ENCODE measurements around the gene MYCBP2. TPM values are rescaled to one million over a fixed set of nuclear protein-coding genes. Genes with fewer than 3 reads are reported as not detected.
A peak's percentile ranks its signal among the peaks of the same experiment; 100 is the strongest.
"Not testable (repeated sequence)": the region's sequence is repeated elsewhere in the genome, so short reads cannot be mapped to it uniquely, and the experiment has no call there.

The MYCBP2 gene
- total and polyA plus RNA-seq, 2 experiments from 2014 or later, result 23.3 to 63.3 TPM

- H3K36me3 ChIP-seq (replicated peaks; ENCODE audit: insufficient read depth, low read depth), result no peaks in the 10 kb centered on the region
- H2AFZ ChIP-seq, result no peak overlapping the region
- H3K4me3 ChIP-seq, result no peak overlapping the region
- H3K4me2 ChIP-seq, result no peak overlapping the region
- no peaks in the 10 kb centered on the region for H3K4me1 ChIP-seq (ENCODE audit: insufficient read depth)
- no peaks in the 10 kb centered on the region for H4K20me1 ChIP-seq (ENCODE audit: insufficient read depth, poor library complexity, severe bottlenecking)
- no peak for TF ChIP-seq CTCF (IDR thresholded peaks at IDR 0.05; ENCODE audit: poor library complexity)
- TF ChIP-seq EZH2 (IDR thresholded peaks at IDR 0.05; ENCODE audit: borderline replicate concordance), result no peak
- TF ChIP-seq EZH2phosphoT487 (IDR thresholded peaks at IDR 0.05; ENCODE audit: low read depth, severe bottlenecking, unreplicated experiment), result no peak
- H3K27me3 ChIP-seq, result no peaks in the 10 kb centered on the region
- WGBS (ENCODE audit: low lambda C conversion rate, missing lambda C conversion rate), result 79% methylated on average over 1 of the region's 1 CpG
- H3K79me2 ChIP-seq, result no peaks in the 10 kb centered on the region
- H3K9me2 ChIP-seq (replicated peaks; ENCODE audit: insufficient read depth), result no peaks in the 10 kb centered on the region
- H3K27ac ChIP-seq, result peak overlapping the region; percentile 17
- H3K9me3 ChIP-seq (ENCODE audit: low read depth), result no peaks in the 10 kb centered on the region
- no peak for DNase-seq (ENCODE audit: low spot score)
These were observed 119.0 kb downstream of the MYCBP2 start for GRCh38 chr13:77207943-77208342.

- H3K4me2 ChIP-seq; H3K4me1 ChIP-seq (ENCODE audit: insufficient read depth); H4K20me1 ChIP-seq (ENCODE audit: insufficient read depth, poor library complexity, severe bottlenecking); H2AFZ ChIP-seq; H3K9me3 ChIP-seq (ENCODE audit: low read depth); H3K79me2 ChIP-seq; H3K36me3 ChIP-seq (replicated peaks; ENCODE audit: insufficient read depth, low read depth); H3K9me2 ChIP-seq (replicated peaks; ENCODE audit: insufficient read depth); H3K4me3 ChIP-seq; H3K27me3 ChIP-seq; H3K27ac ChIP-seq; DNase-seq (ENCODE audit: low spot score): not testable (repeated sequence)
- 96% methylated on average over 16 of the region's 16 CpGs for WGBS (ENCODE audit: low lambda C conversion rate, missing lambda C conversion rate)
These were observed 127.9 kb downstream of the MYCBP2 start for GRCh38 chr13:77198995-77199394.

GRCh38 chr13:77196052-77196618, 130.8 kb downstream of the MYCBP2 start:
- no peak for DNase-seq (ENCODE audit: low spot score)
- Histone ChIP-seq H3K27ac (no peak overlapping the region), H3K9me2 (replicated peaks; ENCODE audit: insufficient read depth) (no peaks in the 10 kb centered on the region), H4K20me1 (ENCODE audit: insufficient read depth, poor library complexity, severe bottlenecking) (no peaks in the 10 kb centered on the region), H3K79me2 (no peaks in the 10 kb centered on the region), H3K27me3 (no peaks in the 10 kb centered on the region), H3K4me2 (no peak overlapping the region), H3K36me3 (replicated peaks; ENCODE audit: insufficient read depth, low read depth) (no peaks in the 10 kb centered on the region), H3K4me1 (ENCODE audit: insufficient read depth) (no peaks in the 10 kb centered on the region), H3K9me3 (ENCODE audit: low read depth) (no peaks in the 10 kb centered on the region), H2AFZ (no peak overlapping the region), H3K4me3 (no peak overlapping the region)
- 95% methylated on average over 4 of the region's 4 CpGs for WGBS (ENCODE audit: low lambda C conversion rate, missing lambda C conversion rate)
- TF ChIP-seq CTCF (IDR thresholded peaks at IDR 0.05; ENCODE audit: poor library complexity) (no peak), EZH2 (IDR thresholded peaks at IDR 0.05; ENCODE audit: borderline replicate concordance) (no peak), EZH2phosphoT487 (IDR thresholded peaks at IDR 0.05; ENCODE audit: low read depth, severe bottlenecking, unreplicated experiment) (no peak)

GRCh38 chr13:77190349-77190958, 136.4 kb downstream of the MYCBP2 start:
- Histone ChIP-seq H3K9me3 (ENCODE audit: low read depth) (no peaks in the 10 kb centered on the region), H3K27ac (no peak overlapping the region), H2AFZ (no peak overlapping the region), H3K4me2 (no peak overlapping the region), H3K4me1 (ENCODE audit: insufficient read depth) (no peaks in the 10 kb centered on the region), H3K79me2 (no peaks in the 10 kb centered on the region), H3K9me2 (replicated peaks; ENCODE audit: insufficient read depth) (no peaks in the 10 kb centered on the region), H4K20me1 (ENCODE audit: insufficient read depth, poor library complexity, severe bottlenecking) (no peaks in the 10 kb centered on the region), H3K27me3 (no peaks in the 10 kb centered on the region), H3K4me3 (no peak overlapping the region), H3K36me3 (replicated peaks; ENCODE audit: insufficient read depth, low read depth) (no peaks in the 10 kb centered on the region)
- DNase-seq (ENCODE audit: low spot score), result no peak
- TF ChIP-seq EZH2phosphoT487 (IDR thresholded peaks at IDR 0.05; ENCODE audit: low read depth, severe bottlenecking, unreplicated experiment), result no peak
- 90% methylated on average over 1 of the region's 1 CpG for WGBS (ENCODE audit: low lambda C conversion rate, missing lambda C conversion rate)

All from hepatocyte (in vitro differentiated cells).